ENCODE measurements around the gene TM6SF1. TPM values are rescaled to one million over a fixed set of nuclear protein-coding genes. Genes with fewer than 3 reads are reported as not detected.

TM6SF1 gene
- total RNA-seq, 1 experiment from 2014 or later = not detected

DNA sequence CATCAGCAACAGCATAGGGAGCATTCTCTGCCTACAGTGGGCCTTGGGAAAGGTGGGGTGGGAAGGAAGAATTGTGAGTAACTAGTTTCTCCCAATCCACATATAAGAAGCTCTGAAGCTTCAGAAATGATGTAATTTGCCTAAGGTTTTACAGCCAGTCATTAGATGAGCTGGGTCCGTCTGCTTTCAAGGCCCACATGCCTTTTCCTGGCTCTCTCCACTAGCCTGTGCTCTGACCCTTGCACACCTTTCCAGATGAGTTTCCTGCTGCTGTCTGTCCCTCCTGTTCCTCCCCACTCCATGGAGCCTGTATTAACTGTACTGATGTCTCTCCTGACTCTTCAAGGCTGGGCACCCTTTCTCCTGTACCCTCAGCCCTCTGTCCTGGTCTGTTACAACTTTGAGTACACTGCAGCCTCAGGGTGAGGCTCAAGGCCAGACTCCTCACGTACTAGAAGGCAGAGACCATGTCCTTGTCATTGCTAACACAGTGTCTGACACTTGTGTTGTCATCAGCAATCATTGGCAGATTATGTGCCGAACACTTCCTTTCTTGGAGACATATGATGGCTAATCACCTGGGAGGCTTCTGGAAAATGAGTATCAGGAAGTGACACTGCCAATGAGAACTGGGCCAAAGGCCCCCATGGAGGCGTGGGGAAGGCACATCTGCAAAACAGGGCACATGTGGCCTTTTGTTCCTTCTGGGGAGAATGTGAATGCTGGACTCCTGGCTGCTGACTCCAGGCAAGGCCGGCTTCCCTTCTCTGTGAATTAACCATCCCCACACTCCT is 6.6 kb downstream of the TM6SF1 start:
- no peak overlapping the region for H3K27ac ChIP-seq (ENCODE audit: low read length)
- CTCF ChIA-PET = no interaction called here
- H3K27me3 ChIP-seq (ENCODE audit: low read length) = no peaks in the 10 kb centered on the region
- POLR2A ChIA-PET (ENCODE audit: unreplicated experiment) = no interaction called here
- BruUV-seq (replicated peaks) = no TSS peak
- no peaks in the 10 kb centered on the region for H3K9me3 ChIP-seq (ENCODE audit: low read length)
- TF ChIP-seq CTCF (conservative IDR thresholded peaks at IDR 0.05; ENCODE audit: low read depth, low read length) (no peak), EZH2 (IDR thresholded peaks at IDR 0.05; ENCODE audit: low read length, unreplicated experiment) (no peak), EZH2phosphoT487 (IDR thresholded peaks at IDR 0.05; ENCODE audit: borderline replicate concordance, low read length) (no peak)
- no peaks in the 10 kb centered on the region for H4K20me1 ChIP-seq (ENCODE audit: low read length)
- no peak for DNase-seq
- no peak for ATAC-seq
- no peaks in the 10 kb centered on the region for H3K36me3 ChIP-seq (ENCODE audit: low read depth, low read length)
- no peaks in the 10 kb centered on the region for H3K4me1 ChIP-seq (ENCODE audit: insufficient read depth, low read length)
- H3K79me2 ChIP-seq (ENCODE audit: low read length) = no peaks in the 10 kb centered on the region
- no peak overlapping the region for H2AFZ ChIP-seq (ENCODE audit: low read length)
- H3K4me2 ChIP-seq (ENCODE audit: low read length) = no peak overlapping the region
- H3F3A ChIP-seq (ENCODE audit: low read length, unreplicated experiment) = no peaks in the 10 kb centered on the region
- H3K9ac ChIP-seq (ENCODE audit: low read length) = no peak overlapping the region
- intact Hi-C loops (cut with micrococcal nuclease) = no loop called here
- H3K4me3 ChIP-seq (ENCODE audit: low read length) = no peak overlapping the region
- no peaks in the 10 kb centered on the region for H3K9me2 ChIP-seq (replicated peaks; ENCODE audit: low read length)

GRCh38 chr15:83114856-83115255 is 7.4 kb downstream of the TM6SF1 start:
- no peaks in the 10 kb centered on the region for H3K9me2 ChIP-seq (replicated peaks; ENCODE audit: low read length)
- no peaks in the 10 kb centered on the region for H3K9me3 ChIP-seq (ENCODE audit: low read length)
- DNase-seq (no peak), ATAC-seq (no peak)
- H4K20me1 ChIP-seq (ENCODE audit: low read length) = no peaks in the 10 kb centered on the region
- BruUV-seq (replicated peaks) = no TSS peak
- no peaks in the 10 kb centered on the region for H3K36me3 ChIP-seq (ENCODE audit: low read depth, low read length)
- H3K9ac ChIP-seq (ENCODE audit: low read length) = no peak overlapping the region
- no peaks in the 10 kb centered on the region for H3K79me2 ChIP-seq (ENCODE audit: low read length)
- no peak overlapping the region for H3K4me2 ChIP-seq (ENCODE audit: low read length)
- CTCF ChIA-PET = no interaction called here
- no peak overlapping the region for H3K27ac ChIP-seq (ENCODE audit: low read length)
- no peak overlapping the region for H3K4me3 ChIP-seq (ENCODE audit: low read length)
- intact Hi-C loops (cut with micrococcal nuclease) = no loop called here
- H2AFZ ChIP-seq (ENCODE audit: low read length) = no peak overlapping the region
- TF ChIP-seq EZH2 (IDR thresholded peaks at IDR 0.05; ENCODE audit: low read length, unreplicated experiment) = no peak
- no peak for TF ChIP-seq CTCF (conservative IDR thresholded peaks at IDR 0.05; ENCODE audit: low read depth, low read length)
- no peak for TF ChIP-seq EZH2phosphoT487 (IDR thresholded peaks at IDR 0.05; ENCODE audit: borderline replicate concordance, low read length)
- H3K27me3 ChIP-seq (ENCODE audit: low read length) = no peaks in the 10 kb centered on the region
- H3K4me1 ChIP-seq (ENCODE audit: insufficient read depth, low read length) = no peaks in the 10 kb centered on the region
- POLR2A ChIA-PET (ENCODE audit: unreplicated experiment) = no interaction called here
- no peaks in the 10 kb centered on the region for H3F3A ChIP-seq (ENCODE audit: low read length, unreplicated experiment)

DNA sequence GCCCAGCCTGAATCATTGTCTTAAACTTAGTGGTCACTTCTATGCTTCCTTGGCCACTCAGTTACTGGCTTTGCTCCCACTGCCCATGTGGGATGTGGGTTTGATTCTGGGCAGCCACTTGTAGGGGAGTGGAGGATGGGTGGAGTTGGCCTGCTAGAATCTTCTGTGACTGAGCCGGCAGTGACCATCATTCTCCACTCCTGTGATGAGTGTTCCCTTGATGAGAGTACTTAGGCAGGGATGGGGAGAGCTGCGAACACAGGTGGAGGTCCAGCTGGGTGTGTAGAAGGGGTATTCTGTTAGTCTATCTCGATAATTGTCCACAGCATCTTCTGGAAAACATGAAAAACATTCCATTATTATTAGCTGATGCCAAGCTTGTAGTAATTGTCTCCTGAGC is 8.0 kb downstream of the TM6SF1 start:
- POLR2A ChIA-PET (ENCODE audit: unreplicated experiment) = no interaction called here
- intact Hi-C loops (cut with micrococcal nuclease) = no loop called here
- no peaks in the 10 kb centered on the region for H3K27me3 ChIP-seq (ENCODE audit: low read length)

More for the DNA sequence above, 8.0 kb downstream of the TM6SF1 start:
- Histone ChIP-seq H3K36me3 (ENCODE audit: low read depth, low read length) (no peaks in the 10 kb centered on the region), H4K20me1 (ENCODE audit: low read length) (no peaks in the 10 kb centered on the region), H3K4me1 (ENCODE audit: insufficient read depth, low read length) (no peaks in the 10 kb centered on the region), H2AFZ (ENCODE audit: low read length) (no peak overlapping the region), H3K9me3 (ENCODE audit: low read length) (no peaks in the 10 kb centered on the region), H3F3A (ENCODE audit: low read length, unreplicated experiment) (no peaks in the 10 kb centered on the region), H3K27ac (ENCODE audit: low read length) (no peak overlapping the region), H3K4me3 (ENCODE audit: low read length) (no peak overlapping the region), H3K79me2 (ENCODE audit: low read length) (no peaks in the 10 kb centered on the region), H3K4me2 (ENCODE audit: low read length) (no peak overlapping the region), H3K9me2 (replicated peaks; ENCODE audit: low read length) (no peaks in the 10 kb centered on the region), H3K9ac (ENCODE audit: low read length) (no peak overlapping the region)
- CTCF ChIA-PET = no interaction called here
- no TSS peak for BruUV-seq (replicated peaks)
- ATAC-seq (no peak), DNase-seq (no peak)
- TF ChIP-seq EZH2phosphoT487 (IDR thresholded peaks at IDR 0.05; ENCODE audit: borderline replicate concordance, low read length) = no peak
- no peak for TF ChIP-seq EZH2 (IDR thresholded peaks at IDR 0.05; ENCODE audit: low read length, unreplicated experiment)
- no peak for TF ChIP-seq CTCF (conservative IDR thresholded peaks at IDR 0.05; ENCODE audit: low read depth, low read length)

All from PC-3 (cell line).